ENCODE measurements around the gene LBP.

The LBP gene

GRCh38 chr20:38346247-38346651 is at the start of gene LBP:
TSS of gene LBP (plus strand) at chr20:38346482. CDS start at chr20:38346517, 35 bp downstream.
- peaks cover 26% of the 10 kb centered on the region for H3K4me1 ChIP-seq (ENCODE audit: control insufficient read depth, low read depth, low read length)
- H3K4me3 ChIP-seq (ENCODE audit: low read length) = no peak within 1 kb of the TSS
- no peak within 1 kb of the TSS for H3K27ac ChIP-seq (ENCODE audit: low read length)
- no peaks in the 10 kb centered on the region for H3K9me3 ChIP-seq (ENCODE audit: control insufficient read depth, low read depth, low read length)
- H3K36me3 ChIP-seq (ENCODE audit: control insufficient read depth, low read depth, low read length) = no peaks in the 10 kb centered on the region
- H3K27me3 ChIP-seq (ENCODE audit: control insufficient read depth, insufficient read depth, low read length) = no peaks in the 10 kb centered on the region
- no peak within 1 kb of the TSS for H3K9ac ChIP-seq (ENCODE audit: low read length)

GRCh38 chr20:38297916-38298674 is 48.2 kb upstream of the LBP start:
- Histone ChIP-seq H3K27ac (ENCODE audit: low read length) (no peak overlapping the region), H3K27me3 (ENCODE audit: control insufficient read depth, insufficient read depth, low read length) (no peaks in the 10 kb centered on the region), H3K36me3 (ENCODE audit: control insufficient read depth, low read depth, low read length) (no peaks in the 10 kb centered on the region), H3K9ac (ENCODE audit: low read length) (no peak overlapping the region), H3K4me1 (ENCODE audit: control insufficient read depth, low read depth, low read length) (no peaks in the 10 kb centered on the region), H3K9me3 (ENCODE audit: control insufficient read depth, low read depth, low read length) (no peaks in the 10 kb centered on the region), H3K4me3 (ENCODE audit: low read length) (no peak overlapping the region)

- no peaks in the 10 kb centered on the region for H3K27me3 ChIP-seq (ENCODE audit: control insufficient read depth, insufficient read depth, low read length)
- H3K9ac ChIP-seq (ENCODE audit: low read length) = no peak overlapping the region
- H3K4me1 ChIP-seq (ENCODE audit: control insufficient read depth, low read depth, low read length) = no peaks in the 10 kb centered on the region
- H3K36me3 ChIP-seq (ENCODE audit: control insufficient read depth, low read depth, low read length) = no peaks in the 10 kb centered on the region
- H3K9me3 ChIP-seq (ENCODE audit: control insufficient read depth, low read depth, low read length) = no peaks in the 10 kb centered on the region
- H3K4me3 ChIP-seq (ENCODE audit: low read length) = no peak overlapping the region
- no peak overlapping the region for H3K27ac ChIP-seq (ENCODE audit: low read length)
Measured at GRCh38 chr20:38298768-38299288, 47.5 kb upstream of the LBP start.

GRCh38 chr20:38299963-38300362 is 46.3 kb upstream of the LBP start:
- Histone ChIP-seq H3K9me3 (ENCODE audit: control insufficient read depth, low read depth, low read length) (no peaks in the 10 kb centered on the region), H3K4me1 (ENCODE audit: control insufficient read depth, low read depth, low read length) (no peaks in the 10 kb centered on the region), H3K36me3 (ENCODE audit: control insufficient read depth, low read depth, low read length) (no peaks in the 10 kb centered on the region), H3K27me3 (ENCODE audit: control insufficient read depth, insufficient read depth, low read length) (no peaks in the 10 kb centered on the region), H3K27ac (ENCODE audit: low read length) (no peak overlapping the region), H3K4me3 (ENCODE audit: low read length) (no peak overlapping the region), H3K9ac (ENCODE audit: low read length) (no peak overlapping the region)

- Histone ChIP-seq H3K36me3 (ENCODE audit: control insufficient read depth, low read depth, low read length) (no peaks in the 10 kb centered on the region), H3K9me3 (ENCODE audit: control insufficient read depth, low read depth, low read length) (no peaks in the 10 kb centered on the region), H3K9ac (ENCODE audit: low read length) (no peak overlapping the region), H3K27ac (ENCODE audit: low read length) (no peak overlapping the region), H3K4me3 (ENCODE audit: low read length) (no peak overlapping the region), H3K4me1 (ENCODE audit: control insufficient read depth, low read depth, low read length) (no peaks in the 10 kb centered on the region), H3K27me3 (ENCODE audit: control insufficient read depth, insufficient read depth, low read length) (no peaks in the 10 kb centered on the region)
Measured at GRCh38 chr20:38300438-38300837, 45.8 kb upstream of the LBP start.

GRCh38 chr20:38301309-38301708 is 45.0 kb upstream of the LBP start:
- no peak overlapping the region for H3K9ac ChIP-seq (ENCODE audit: low read length)
- H3K4me1 ChIP-seq (ENCODE audit: control insufficient read depth, low read depth, low read length) = no peaks in the 10 kb centered on the region
- no peaks in the 10 kb centered on the region for H3K9me3 ChIP-seq (ENCODE audit: control insufficient read depth, low read depth, low read length)
- H3K27ac ChIP-seq (ENCODE audit: low read length) = no peak overlapping the region
- H3K36me3 ChIP-seq (ENCODE audit: control insufficient read depth, low read depth, low read length) = no peaks in the 10 kb centered on the region
- no peaks in the 10 kb centered on the region for H3K27me3 ChIP-seq (ENCODE audit: control insufficient read depth, insufficient read depth, low read length)
- no peak overlapping the region for H3K4me3 ChIP-seq (ENCODE audit: low read length)

GRCh38 chr20:38302786-38303185 is 43.5 kb upstream of the LBP start:
- Histone ChIP-seq H3K4me1 (ENCODE audit: control insufficient read depth, low read depth, low read length) (no peaks in the 10 kb centered on the region), H3K36me3 (ENCODE audit: control insufficient read depth, low read depth, low read length) (no peaks in the 10 kb centered on the region), H3K27ac (ENCODE audit: low read length) (no peak overlapping the region), H3K27me3 (ENCODE audit: control insufficient read depth, insufficient read depth, low read length) (no peaks in the 10 kb centered on the region), H3K4me3 (ENCODE audit: low read length) (no peak overlapping the region), H3K9me3 (ENCODE audit: control insufficient read depth, low read depth, low read length) (no peaks in the 10 kb centered on the region), H3K9ac (ENCODE audit: low read length) (no peak overlapping the region)

GRCh38 chr20:38303908-38304379 is 42.3 kb upstream of the LBP start, which contains the start of gene BPI:
TSS of gene BPI (plus strand) at chr20:38304156. CDS start at chr20:38304224, 68 bp downstream.
- Histone ChIP-seq H3K9ac (ENCODE audit: low read length) (no peak within 1 kb of the TSS), H3K36me3 (ENCODE audit: control insufficient read depth, low read depth, low read length) (no peaks in the 10 kb centered on the region), H3K9me3 (ENCODE audit: control insufficient read depth, low read depth, low read length) (no peaks in the 10 kb centered on the region), H3K4me3 (ENCODE audit: low read length) (no peak within 1 kb of the TSS), H3K27me3 (ENCODE audit: control insufficient read depth, insufficient read depth, low read length) (no peaks in the 10 kb centered on the region), H3K27ac (ENCODE audit: low read length) (no peak within 1 kb of the TSS), H3K4me1 (ENCODE audit: control insufficient read depth, low read depth, low read length) (no peaks in the 10 kb centered on the region)

GRCh38 chr20:38304845-38305447 is 41.3 kb upstream of the LBP start:
- no peak overlapping the region for H3K9ac ChIP-seq (ENCODE audit: low read length)
- H3K36me3 ChIP-seq (ENCODE audit: control insufficient read depth, low read depth, low read length) = no peaks in the 10 kb centered on the region
- no peaks in the 10 kb centered on the region for H3K9me3 ChIP-seq (ENCODE audit: control insufficient read depth, low read depth, low read length)
- no peak overlapping the region for H3K4me3 ChIP-seq (ENCODE audit: low read length)
- H3K4me1 ChIP-seq (ENCODE audit: control insufficient read depth, low read depth, low read length) = no peaks in the 10 kb centered on the region
- H3K27me3 ChIP-seq (ENCODE audit: control insufficient read depth, insufficient read depth, low read length) = no peaks in the 10 kb centered on the region
- no peak overlapping the region for H3K27ac ChIP-seq (ENCODE audit: low read length)

- Histone ChIP-seq H3K4me3 (ENCODE audit: low read length) (no peak overlapping the region), H3K9ac (ENCODE audit: low read length) (no peak overlapping the region), H3K9me3 (ENCODE audit: control insufficient read depth, low read depth, low read length) (no peaks in the 10 kb centered on the region), H3K27ac (ENCODE audit: low read length) (no peak overlapping the region), H3K4me1 (ENCODE audit: control insufficient read depth, low read depth, low read length) (no peaks in the 10 kb centered on the region), H3K27me3 (ENCODE audit: control insufficient read depth, insufficient read depth, low read length) (no peaks in the 10 kb centered on the region), H3K36me3 (ENCODE audit: control insufficient read depth, low read depth, low read length) (no peaks in the 10 kb centered on the region)
Measured at GRCh38 chr20:38305541-38305940, 40.7 kb upstream of the LBP start.

- H3K4me1 ChIP-seq (ENCODE audit: control insufficient read depth, low read depth, low read length) = no peaks in the 10 kb centered on the region
- H3K9ac ChIP-seq (ENCODE audit: low read length) = no peak overlapping the region
- no peak overlapping the region for H3K27ac ChIP-seq (ENCODE audit: low read length)
- no peaks in the 10 kb centered on the region for H3K9me3 ChIP-seq (ENCODE audit: control insufficient read depth, low read depth, low read length)
- no peak overlapping the region for H3K4me3 ChIP-seq (ENCODE audit: low read length)
- H3K27me3 ChIP-seq (ENCODE audit: control insufficient read depth, insufficient read depth, low read length) = no peaks in the 10 kb centered on the region
- H3K36me3 ChIP-seq (ENCODE audit: control insufficient read depth, low read depth, low read length) = no peaks in the 10 kb centered on the region
Measured at GRCh38 chr20:38306379-38306778, 39.9 kb upstream of the LBP start.

Measured in iPS-18a (cell line).